Stomach (tissue), 4 donors: ENCODE data around the gene PKP1.

Source experiments
- CTCF ChIP-seq, 7 experiments: fragments of 450-650 bp in 4 of 7; fragments of 200-600 bp in 3 of 7; sonication (generic) in 3 of 7; IDR thresholded peaks; one replicate each; pipeline ENCODE4 v1.5.1; 2016 to 2019; ENCODE audit warnings: antibody characterized with exemption in 7 of 7, control low read depth in 2 of 7, mild to moderate bottlenecking in 1 of 7
- EP300 ChIP-seq: sonication (generic); formaldehyde crosslinking; IDR thresholded peaks from one replicate; pipeline ENCODE4 v1.6.1; 2017; ENCODE audit warnings: antibody characterized with exemption
- POLR2A ChIP-seq, 4 donors: fragments of 450-650 bp; IDR thresholded peaks; one replicate each; pipeline ENCODE4 v1.6.1; 2016; ENCODE audit warnings: antibody characterized with exemption in 4 of 4, control low read depth in 2 of 4, mild to moderate bottlenecking in 1 of 4, moderate library complexity in 1 of 4

DNA sequence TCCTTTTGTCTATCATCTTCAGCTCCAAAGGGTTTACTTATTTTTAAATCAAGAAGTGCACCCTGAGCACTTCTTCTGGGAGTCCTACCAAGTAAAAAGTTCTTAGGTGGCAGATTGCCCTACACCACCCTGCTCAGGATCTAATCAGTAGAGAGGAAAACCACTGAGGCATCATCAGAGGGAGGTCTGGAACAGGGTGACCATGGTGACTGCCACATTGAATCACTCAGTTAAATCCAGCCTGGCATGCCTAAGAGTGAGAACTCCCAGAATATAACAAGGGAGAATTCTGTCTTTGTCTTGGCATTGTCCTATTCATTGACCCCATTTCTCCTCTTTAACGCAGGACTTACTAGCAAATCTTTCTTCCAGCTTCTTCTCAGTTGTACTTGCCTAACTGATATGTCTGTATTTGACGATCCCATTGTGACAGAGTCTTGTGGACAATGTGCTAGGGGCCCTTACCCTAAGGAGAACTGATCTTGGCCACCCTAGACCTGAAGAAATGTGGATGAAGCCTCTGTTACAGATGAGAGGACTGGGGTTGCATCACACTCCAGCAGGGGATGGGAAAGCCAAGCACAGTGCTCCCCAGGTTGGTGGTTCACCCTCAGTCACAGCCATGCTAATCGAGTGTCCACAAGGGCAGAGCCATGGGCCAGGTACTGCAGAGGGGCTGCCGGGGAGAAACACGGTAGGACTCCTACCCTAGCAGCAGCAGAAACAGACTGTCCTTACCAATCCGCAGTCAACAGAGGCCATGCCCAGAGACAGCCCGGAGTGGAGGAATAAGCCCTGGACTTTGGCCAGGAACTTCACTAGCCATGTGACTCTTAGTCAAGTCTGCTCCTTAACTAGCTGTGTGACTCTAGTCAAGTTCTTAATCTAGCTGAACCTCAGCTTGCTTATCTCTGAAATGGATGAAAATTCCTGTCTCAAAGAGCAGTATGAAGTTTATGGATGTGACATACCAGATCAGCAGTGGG lies 15.4 kb downstream of the PKP1 start:
- TF ChIP-seq CTCF (IDR thresholded peaks at IDR 0.05) = no peak
- TF ChIP-seq POLR2A (IDR thresholded peaks at IDR 0.05) = no peak
- no peak for TF ChIP-seq EP300
